HepG2 (cell line): ENCODE results near the gene IGHMBP2. TPM values are rescaled to one million over a fixed set of nuclear protein-coding genes. Genes with fewer than 3 reads are reported as not detected.
A peak's percentile ranks its signal among the peaks of the same experiment; 100 is the strongest.

ENCODE experiments used
- GZF1 ChIP-seq: sonication (generic); formaldehyde crosslinking; IDR thresholded peaks from 2 replicates; pipeline ENCODE4 v1.5.1; 2020; ENCODE audit warnings: mild to moderate bottlenecking, missing genetic modification reagents
- MNT ChIP-seq: fragments of 450-650 bp; IDR thresholded peaks from 2 replicates; pipeline ENCODE4 v1.6.1; 2016
- PHF5A ChIP-seq: IDR thresholded peaks from one replicate; pipeline ENCODE4 v1.6.1; 2018; ENCODE audit warnings: low read depth, missing genetic modification reagents; ENCODE audit not compliant: unreplicated experiment
- THAP11 ChIP-seq: IDR thresholded peaks from 2 replicates; pipeline ENCODE4 v1.6.1; 2016; ENCODE audit warnings: missing biosample characterization, missing genetic modification reagents
- ZMYM2 ChIP-seq: sonication (generic); formaldehyde crosslinking; IDR thresholded peaks from 2 replicates; pipeline ENCODE4 v1.8.0; 2022; ENCODE audit warnings: mild to moderate bottlenecking, missing genetic modification reagents
- ZNF512 ChIP-seq: sonication (generic); formaldehyde crosslinking; IDR thresholded peaks from 2 replicates; pipeline ENCODE4 v1.4.0; 2020; ENCODE audit warnings: mild to moderate bottlenecking, missing genetic modification reagents
- ZNF687 ChIP-seq: sonication (generic); formaldehyde crosslinking; IDR thresholded peaks from 2 replicates; pipeline ENCODE4 v1.5.1; 2020; ENCODE audit warnings: mild to moderate bottlenecking, missing genetic modification reagents, moderate library complexity
- polyA plus RNA-seq, 8 experiments: library from polyadenylated mRNA; depleted of rRNA in 3 of 8; stranded (reverse) in 7 of 8; unstranded in 1 of 8; fragments of >200 nt; fragmentation: Illumina TruSeq in 4 of 8; extraction: Trizol in 4 of 8; gene quantifications; 2 replicates each; pipeline versions ENCODE4 v1.2.1 to v1.2.3, GENCODE V29; 2011 to 2016; ENCODE audit warnings: low read depth in 4 of 8, missing spikeins in 1 of 8, mixed read lengths in 1 of 8; ENCODE audit not compliant: insufficient read depth in 1 of 8
- total RNA-seq, 5 experiments: library from RNA; depleted of rRNA; stranded (reverse); fragments of >200 nt; fragmentation: Illumina TruSeq; extraction: Trizol; gene quantifications; 2 replicates each; pipeline ENCODE4 v1.2.3, GENCODE V29; 2016; ENCODE audit warnings: low read depth in 1 of 5

The IGHMBP2 gene
- total and polyA plus RNA-seq, 2 of the 13 experiments (the other 11 are each of a cell fraction or from before 2014, with no cell fraction given), result 8.9 to 9.9 TPM

- TF ChIP-seq MNT, result peak; percentile 35; the same call in 1 of the 2 replicates
- TF ChIP-seq ZNF512, result no peak
- TF ChIP-seq THAP11, result no peak
- no peak for TF ChIP-seq GZF1 (CRISPR knock-in tag)
- TF ChIP-seq ZNF687 (CRISPR knock-in tag), result peak; percentile 38
- TF ChIP-seq PHF5A (CRISPR knock-in tag), result no peak
- TF ChIP-seq ZMYM2 (CRISPR knock-in tag), result no peak
- TF ChIP-seq, all 625 proteins: peak for 2
These were observed 38.5 kb upstream of the IGHMBP2 start (continued) for GRCh38 chr11:68865241-68865640.
